Omental fat pad (tissue), 4 donors: ENCODE measurements around the gene XIRP2. TPM values are rescaled to one million over a fixed set of nuclear protein-coding genes. Genes with fewer than 3 reads are reported as not detected.
"Not testable (repeated sequence)": the region's sequence is repeated elsewhere in the genome, so short reads cannot be mapped to it uniquely, and the experiment has no call there.

Experiments used
- ATAC-seq: fragments of 150-250 bp; one replicate; pipeline ENCODE4 v1.9.1; 2016; ENCODE audit warnings: mild to moderate bottlenecking, moderate library complexity; ENCODE audit not compliant: low FRiP score
- DNase-seq: peaks from one replicate; pipeline ENCODE4 v3.0.0-alpha.2; 2019; ENCODE audit warnings: low spot score
- CTCF ChIP-seq, 3 donors: fragments of 450-650 bp; IDR thresholded peaks; one replicate each; pipeline ENCODE4 v1.5.1; 2016 to 2017; ENCODE audit warnings: antibody characterized with exemption in 3 of 3, mild to moderate bottlenecking in 3 of 3, moderate library complexity in 2 of 3
- total RNA-seq, 4 donors: library from RNA; depleted of rRNA; stranded (reverse); fragments of >200 nt; gene quantifications; one replicate each; pipeline ENCODE4 v1.1.0, GENCODE V29; 2016

Gene XIRP2
- total RNA-seq, 4 donors from 2014 or later: not detected

GRCh38 chr2:167103757-167104133 lies 215.5 kb downstream of the XIRP2 start:
- TF ChIP-seq CTCF (IDR thresholded peaks at IDR 0.05): no peak
- ATAC-seq (no peak), DNase-seq (no peak)

- DNase-seq (no peak), ATAC-seq (no peak)
- no peak for TF ChIP-seq CTCF (IDR thresholded peaks at IDR 0.05)
Measured at GRCh38 chr2:167104691-167105090, 216.4 kb downstream of the XIRP2 start.

- not testable (repeated sequence) for ATAC-seq, DNase-seq
Measured at GRCh38 chr2:167109682-167110081, 221.4 kb downstream of the XIRP2 start.

- ATAC-seq (no peak), DNase-seq (no peak)
- no peak for TF ChIP-seq CTCF (IDR thresholded peaks at IDR 0.05)
Measured at GRCh38 chr2:167110345-167110744, 222.1 kb downstream of the XIRP2 start.

- no peak for ATAC-seq
- no peak for DNase-seq
- TF ChIP-seq CTCF (IDR thresholded peaks at IDR 0.05): no peak
Measured at GRCh38 chr2:167114018-167114417, 225.7 kb downstream of the XIRP2 start.

- no peak for ATAC-seq
- TF ChIP-seq CTCF (IDR thresholded peaks at IDR 0.05): no peak
- no peak for DNase-seq
Measured at GRCh38 chr2:167115541-167115940, 227.3 kb downstream of the XIRP2 start.

- no peak for TF ChIP-seq CTCF (IDR thresholded peaks at IDR 0.05)
- DNase-seq (no peak), ATAC-seq (no peak)
Measured at GRCh38 chr2:167122389-167122788, 234.1 kb downstream of the XIRP2 start.

GRCh38 chr2:167126165-167126564 lies 237.9 kb downstream of the XIRP2 start:
- ATAC-seq: no peak
- TF ChIP-seq CTCF (IDR thresholded peaks at IDR 0.05): no peak
- DNase-seq: no peak
